ENCODE results near the gene DCTPP1.

- TF ChIP-seq USF2 (IDR thresholded peaks at IDR 0.05; ENCODE audit: low read depth, low read length) (no peak), CTCF (conservative IDR thresholded peaks at IDR 0.05; ENCODE audit: low read depth, low read length) (no peak), BHLHE40 (IDR thresholded peaks at IDR 0.05; ENCODE audit: low read depth, low read length) (no peak), POLR2A (IDR thresholded peaks at IDR 0.05; ENCODE audit: low read depth, low read length) (no peak), MAZ (IDR thresholded peaks at IDR 0.05; ENCODE audit: borderline replicate concordance, low read depth, low read length) (no peak), RCOR1 (IDR thresholded peaks at IDR 0.05; ENCODE audit: insufficient replicate concordance, low read length) (no peak), MXI1 (IDR thresholded peaks at IDR 0.05; ENCODE audit: borderline replicate concordance, low read depth, low read length) (no peak), RFX5 (IDR thresholded peaks at IDR 0.05; ENCODE audit: low read depth, low read length) (no peak), NFE2L2 (IDR thresholded peaks at IDR 0.05; ENCODE audit: low read depth, low read length) (no peak), MAFK (IDR thresholded peaks at IDR 0.05; ENCODE audit: low read depth, low read length) (no peak), CEBPB (IDR thresholded peaks at IDR 0.05; ENCODE audit: low read depth, low read length) (no peak)
Measured at GRCh38 chr16:30375864-30376263, 54.0 kb downstream of the DCTPP1 start.
